Activated CD8-positive, alpha-beta memory T cell treated with anti-CD3 and anti-CD28 coated beads for 4 hours (primary cell): ENCODE results near the gene USP24.
"Not testable (repeated sequence)": the region's sequence is repeated elsewhere in the genome, so short reads cannot be mapped to it uniquely, and the experiment has no call there.

Experiments
- DNase-seq, 2 donors: peaks; one replicate each; pipeline ENCODE4 v3.0.0-alpha.2; 2020; ENCODE audit warnings: low read depth in 2 of 2

USP24 gene

DNA sequence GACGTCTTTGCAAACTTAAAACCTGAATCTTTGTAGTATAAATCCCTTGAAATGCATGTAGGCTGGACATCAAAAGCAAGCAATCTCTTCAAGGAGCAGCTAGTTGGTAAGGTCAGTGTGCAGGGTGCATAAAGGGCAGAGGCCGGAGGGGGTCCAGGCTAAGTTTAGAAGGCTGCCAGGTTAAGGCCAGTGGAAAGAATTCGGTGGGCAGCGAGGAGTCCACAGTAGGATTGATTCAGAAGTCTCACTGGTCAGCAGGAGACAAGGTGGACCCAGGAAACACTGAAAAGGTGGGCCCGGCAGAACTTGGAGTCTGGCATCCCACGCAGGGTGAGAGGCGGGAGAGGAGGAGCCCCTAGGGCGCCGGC, 176.2 kb downstream of the USP24 start:
- DNase-seq: no peak

DNA sequence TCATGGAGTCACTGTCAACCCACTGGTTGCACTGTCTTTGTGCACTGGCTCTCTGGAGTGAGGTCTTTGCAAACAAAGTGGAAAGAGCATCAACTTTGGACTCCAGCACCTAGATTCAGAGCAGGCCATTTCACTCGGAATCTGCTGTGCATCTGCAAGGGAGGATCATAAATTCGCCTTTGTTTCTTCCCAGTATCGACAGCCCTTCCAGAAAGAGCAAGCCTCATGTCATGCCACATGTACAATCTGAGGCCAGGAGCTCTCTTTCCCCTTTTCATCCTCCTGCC, 176.7 kb downstream of the USP24 start:
- DNase-seq: no peak

DNA sequence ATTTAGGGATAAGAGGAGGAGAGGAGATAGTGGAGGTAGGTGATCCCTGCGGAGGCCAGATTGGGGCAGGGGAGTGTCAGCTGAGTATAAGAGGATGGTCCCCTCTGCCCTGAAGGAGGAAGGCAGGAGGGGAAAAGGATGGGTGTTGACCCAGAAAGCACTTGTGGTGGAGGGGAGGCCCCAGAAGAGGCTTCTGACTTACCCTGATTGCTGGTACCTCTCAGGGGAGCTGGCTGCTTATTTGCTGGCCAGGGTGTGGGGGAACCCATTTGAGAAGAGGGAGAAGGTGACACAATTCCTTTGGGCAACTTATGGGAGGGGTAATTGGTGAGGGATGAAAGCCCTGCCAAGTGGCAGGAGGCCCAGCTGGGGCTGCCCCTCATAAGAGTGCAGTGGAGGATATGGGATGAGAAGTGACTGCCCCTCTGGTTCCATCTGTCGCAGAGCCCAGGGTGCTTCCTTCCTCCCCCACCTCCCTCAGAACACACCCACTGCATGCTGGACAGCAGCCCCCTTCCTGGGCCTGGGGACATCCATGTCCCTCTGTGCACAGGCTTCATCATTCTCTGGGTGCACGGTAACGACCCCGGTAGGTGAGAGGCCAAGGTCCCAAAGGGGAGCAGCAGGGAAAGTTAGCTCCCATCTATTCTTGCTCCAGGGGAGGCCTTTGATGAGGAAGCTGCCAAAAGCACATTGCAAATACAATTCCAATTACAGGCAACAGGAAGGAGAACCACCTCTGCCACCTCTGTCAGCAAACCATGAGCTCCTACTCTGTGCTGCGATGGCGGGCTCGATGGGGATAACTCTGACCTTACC, 177.2 kb downstream of the USP24 start:
- DNase-seq: no peak

DNA sequence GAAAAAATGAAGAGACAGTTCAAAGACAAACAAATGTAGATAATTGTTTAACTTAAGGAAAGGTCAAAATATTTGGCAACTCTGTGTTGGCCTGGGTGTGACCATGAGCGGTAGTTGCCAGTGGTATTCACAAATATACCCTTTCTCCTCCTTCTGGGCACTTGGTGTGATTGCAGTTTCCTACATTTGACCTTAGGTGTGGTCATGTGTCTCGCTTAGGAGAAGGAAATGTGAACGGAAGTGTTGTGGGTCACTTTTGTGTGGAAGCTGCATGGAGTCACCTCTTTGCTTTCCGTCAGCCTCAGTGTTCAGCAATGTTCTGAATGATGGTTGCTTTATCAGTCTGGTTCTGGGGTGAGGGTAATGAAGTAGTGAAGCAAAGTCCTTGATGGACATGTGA, 179.3 kb downstream of the USP24 start:
- DNase-seq: no peak

DNA sequence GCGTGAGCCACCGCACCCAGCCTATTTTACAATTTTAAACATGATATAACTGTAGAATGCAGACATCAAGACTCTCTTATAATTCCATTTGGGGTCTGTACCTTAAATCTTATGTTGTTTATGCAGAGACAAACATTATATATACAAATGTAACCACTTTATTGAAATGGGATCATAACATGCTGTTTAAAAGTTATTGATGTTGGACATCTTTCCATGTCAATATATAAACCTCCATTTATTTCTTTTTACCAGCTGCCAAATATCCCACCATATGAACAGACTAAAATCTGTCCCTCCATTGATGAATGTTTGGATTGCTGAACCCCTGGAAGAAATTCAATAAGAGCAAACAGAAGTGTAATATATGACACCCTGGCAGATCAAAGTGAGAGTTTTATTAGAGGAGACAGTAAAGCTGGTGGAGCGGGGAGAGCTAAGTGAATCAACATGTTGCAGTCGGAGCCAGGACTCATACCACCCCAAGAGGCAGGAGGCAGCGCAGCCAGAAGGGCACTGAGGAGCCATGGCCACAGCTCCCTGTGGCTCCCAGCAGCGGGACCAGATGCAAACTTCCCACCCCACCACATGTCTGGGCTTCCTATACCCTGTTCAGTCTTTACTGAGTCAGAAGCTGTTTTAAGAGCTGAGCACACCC, 180.6 kb downstream of the USP24 start:
- DNase-seq: no peak

DNA sequence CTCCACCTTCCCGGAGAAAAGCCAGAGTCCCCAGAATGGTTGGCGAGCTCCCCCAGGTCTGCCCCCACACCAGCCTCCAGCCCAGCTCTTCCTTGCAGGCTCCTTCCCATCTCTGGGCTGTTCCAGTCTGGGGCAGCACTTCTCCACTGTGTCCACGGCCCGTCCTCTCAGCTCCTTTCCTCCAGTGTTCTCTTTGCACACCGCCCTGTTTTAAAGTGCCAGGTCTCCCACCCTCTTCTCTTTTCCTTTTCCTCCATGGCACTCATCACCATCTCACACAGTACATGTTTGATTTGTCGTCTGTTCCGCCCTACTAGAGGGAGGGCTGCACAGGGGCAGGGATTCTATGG, 181.9 kb downstream of the USP24 start:
- no peak for DNase-seq

DNA sequence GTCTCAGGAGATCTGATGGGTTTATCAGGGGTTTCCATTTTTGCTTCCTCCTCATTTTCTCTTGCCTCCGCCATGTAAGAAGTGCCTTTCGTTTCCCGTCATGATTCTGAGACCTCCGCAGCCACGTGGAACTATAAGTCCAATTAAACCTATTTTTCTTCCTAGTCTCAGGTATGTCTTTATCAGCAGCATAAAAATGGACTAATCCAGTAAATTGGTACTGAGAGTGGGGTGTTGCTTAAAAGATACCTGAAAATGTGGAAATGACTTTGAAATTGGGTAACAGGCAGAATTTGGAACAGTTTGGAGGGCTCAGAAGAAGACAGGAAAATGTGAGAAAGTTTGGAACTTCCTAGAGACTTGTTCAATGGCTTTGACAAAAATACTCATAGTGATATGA, 184.1 kb downstream of the USP24 start:
- DNase-seq: not testable (repeated sequence)

DNA sequence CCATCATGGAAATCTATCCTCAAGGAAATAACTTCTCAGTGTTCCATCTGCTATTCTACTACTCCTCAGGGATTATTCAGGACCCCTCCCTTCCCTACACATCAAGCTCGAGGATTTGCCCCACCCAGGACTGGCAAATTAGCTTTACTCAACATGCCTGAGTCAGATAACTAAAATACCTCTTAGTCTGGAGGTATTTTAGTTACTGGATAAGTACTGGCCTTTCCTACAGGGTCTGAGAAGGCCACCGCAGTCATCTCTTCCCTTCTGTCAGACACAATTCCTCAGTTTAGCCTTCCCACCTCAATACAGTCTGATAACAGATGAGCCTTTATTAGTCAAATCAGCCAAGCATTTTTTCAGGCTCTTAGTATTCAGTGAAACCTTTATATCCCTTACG, 188.5 kb downstream of the USP24 start:
- not testable (repeated sequence) for DNase-seq

DNA sequence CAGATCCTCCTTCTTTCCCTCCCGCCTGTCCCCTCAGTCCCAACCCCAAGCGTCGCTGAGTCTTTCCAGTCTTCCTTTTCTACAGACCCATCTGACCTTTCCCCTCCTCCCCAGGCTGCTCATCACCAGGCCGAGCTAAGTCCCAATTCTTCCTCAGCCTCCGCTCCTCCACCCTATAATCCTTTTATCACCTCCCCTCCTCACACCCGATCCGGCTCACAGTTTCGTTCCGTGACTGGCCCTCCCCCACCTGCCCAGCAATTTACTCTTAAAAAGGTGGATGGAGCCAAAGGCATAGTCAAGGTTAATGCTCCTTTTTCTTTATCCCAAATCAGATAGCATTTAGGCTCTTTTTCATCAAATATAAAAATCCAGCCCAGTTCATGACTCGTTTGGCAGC, 191.0 kb downstream of the USP24 start:
- DNase-seq: not testable (repeated sequence)

DNA sequence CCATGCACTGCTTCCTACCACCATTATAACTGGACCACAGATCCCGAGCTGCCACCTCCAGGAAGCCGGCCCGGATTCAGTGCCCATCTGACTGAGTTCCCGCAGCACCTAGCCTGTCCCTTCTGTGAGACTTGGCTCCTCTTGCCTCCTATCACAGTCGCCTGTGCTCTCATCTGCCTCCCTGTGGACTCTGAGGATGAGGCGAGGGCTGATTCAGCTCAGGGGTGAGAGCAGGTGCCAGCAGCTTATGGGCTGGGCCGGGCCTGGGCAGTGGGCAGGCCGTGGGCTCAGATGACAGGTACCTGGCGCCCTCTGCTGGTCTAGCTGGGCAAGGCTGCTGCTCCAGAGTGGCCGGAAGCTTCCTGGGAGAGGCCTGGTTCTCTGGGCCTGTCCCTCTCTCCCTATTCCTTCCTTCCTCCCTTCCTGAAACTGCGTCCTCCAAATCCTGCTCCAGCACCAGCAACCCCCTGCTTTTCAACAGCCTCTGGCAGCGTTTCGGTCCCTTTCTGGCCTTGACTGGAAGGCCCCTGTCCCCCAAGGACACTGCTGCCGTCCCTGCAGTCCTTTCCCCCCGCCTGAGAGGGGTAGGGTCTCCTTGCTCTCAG, 193.1 kb downstream of the USP24 start:
- DNase-seq: peak; percentile 14 to 19

DNA sequence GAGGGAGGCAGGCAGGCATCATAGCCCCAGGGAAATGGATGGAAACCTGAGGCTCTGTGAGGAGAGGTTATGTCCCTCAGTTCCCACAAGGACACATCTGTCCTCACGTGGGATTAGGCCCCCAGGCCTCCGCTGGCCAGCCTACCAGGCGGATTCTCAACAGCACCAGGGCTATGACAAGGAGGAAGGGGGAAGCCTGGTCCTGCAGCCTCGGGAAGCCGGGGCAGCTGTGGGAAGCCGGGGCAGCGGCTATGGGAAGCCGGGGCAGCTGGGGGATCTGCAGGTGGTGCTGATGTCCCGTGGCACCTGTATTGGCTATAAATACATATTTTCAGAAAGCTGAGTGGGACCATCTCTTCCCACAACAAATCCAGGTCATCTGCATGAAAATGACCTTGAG, 196.8 kb downstream of the USP24 start:
- DNase-seq: no peak
